Bronchial epithelial cell (primary cell): ENCODE results near the gene APOL6. TPM values are rescaled to one million over a fixed set of nuclear protein-coding genes. Genes with fewer than 3 reads are reported as not detected.

Experiments
- DNase-seq: peaks from one replicate; pipeline ENCODE4 v3.0.0-alpha.2; 2010; ENCODE audit warnings: low read depth
- FAIRE-seq: peaks from 2 replicates; lab custom pipeline; 2011; peaks lifted over from hg19 to GRCh38; lab: Jason Lieb, UNC
- H3K27me3 ChIP-seq: 2 replicates; pipeline ENCODE4 v1.5.1; 2011; ENCODE audit warnings: low read length; ENCODE audit not compliant: control insufficient read depth, insufficient read depth
- H3K36me3 ChIP-seq: 2 replicates; pipeline ENCODE4 v1.5.1; 2011; ENCODE audit warnings: low read length; ENCODE audit not compliant: control insufficient read depth, insufficient read depth
- H3K4me3 ChIP-seq: 2 replicates; pipeline ENCODE4 v1.5.1; 2011; ENCODE audit warnings: mild to moderate bottlenecking, low read depth, low read length, control low read depth
- CTCF ChIP-seq: IDR thresholded peaks from 2 replicates; pipeline ENCODE4 v1.5.1; 2011; ENCODE audit warnings: mild to moderate bottlenecking, moderate library complexity, low read length, control low read depth, inconsistent platforms; ENCODE audit not compliant: insufficient read depth, severe bottlenecking
- total RNA-seq: library from RNA; depleted of rRNA; stranded (reverse); fragments of >200 nt; gene quantifications from 2 replicates; pipeline ENCODE4 v1.2.1, GENCODE V29; 2014

APOL6 gene
- total RNA-seq, 1 donor from 2014 or later: 6.1 TPM

GRCh38 chr22:35614404-35614803, 33.8 kb upstream of the APOL6 start:
- FAIRE-seq (no peak), DNase-seq (no peak)
- Histone ChIP-seq H3K36me3 (no peaks in the 10 kb centered on the region), H3K4me3 (no peak overlapping the region), H3K27me3 (peaks cover 3% of the 10 kb centered on the region)
- no peak for TF ChIP-seq CTCF

GRCh38 chr22:35615156-35615555, 33.1 kb upstream of the APOL6 start:
- no peak for FAIRE-seq
- TF ChIP-seq CTCF: no peak

GRCh38 chr22:35616043-35616442, 32.2 kb upstream of the APOL6 start:
- DNase-seq (no peak), FAIRE-seq (peak; percentile 50)
- H3K27me3 ChIP-seq: no peaks in the 10 kb centered on the region
- H3K4me3 ChIP-seq: no peak overlapping the region
- no peaks in the 10 kb centered on the region for H3K36me3 ChIP-seq
- TF ChIP-seq CTCF: no peak

More at GRCh38 chr22:35615156-35615555, 33.1 kb upstream of the APOL6 start:
- Histone ChIP-seq H3K27me3 (no peaks in the 10 kb centered on the region), H3K4me3 (no peak overlapping the region), H3K36me3 (no peaks in the 10 kb centered on the region)
- no peak for DNase-seq

GRCh38 chr22:35617137-35617755, 31.0 kb upstream of the APOL6 start, which contains the start of gene MB:
Gene MB (minus strand): TSS chr22:35617329. CDS start chr22:35617257, 72 bp downstream.
- no peak for DNase-seq
- Histone ChIP-seq H3K4me3 (no peak within 1 kb of the TSS), H3K27me3 (no peaks in the 10 kb centered on the region), H3K36me3 (no peaks in the 10 kb centered on the region)
- no peak for TF ChIP-seq CTCF
- no peak for FAIRE-seq

GRCh38 chr22:35618427-35619223, 29.6 kb upstream of the APOL6 start:
- no peak for DNase-seq
- no peak for FAIRE-seq
- no peak for TF ChIP-seq CTCF
- Histone ChIP-seq H3K36me3 (no peaks in the 10 kb centered on the region), H3K27me3 (no peaks in the 10 kb centered on the region), H3K4me3 (no peak overlapping the region)
